Neuronal stem cell (in vitro differentiated cells): ENCODE data around the gene TNRC18.
"Not testable (repeated sequence)": the region's sequence is repeated elsewhere in the genome, so short reads cannot be mapped to it uniquely, and the experiment has no call there.

Source experiments
- DNase-seq: peaks from one replicate; pipeline ENCODE4 v3.0.0-alpha.2; 2013; ENCODE audit warnings: low spot score
- H2AFZ ChIP-seq: one replicate; pipeline ENCODE4 v1.6.1; 2013; ENCODE audit warnings: mild to moderate bottlenecking, low read length, inconsistent platforms
- H2AK5ac ChIP-seq: 2 replicates; pipeline ENCODE4 v1.6.1; 2013; ENCODE audit warnings: low read depth, mild to moderate bottlenecking, inconsistent platforms, low read length, moderate library complexity, mixed read lengths
- H2BK120ac ChIP-seq: 2 replicates; pipeline ENCODE4 v1.6.1; 2013; ENCODE audit warnings: low read depth, mild to moderate bottlenecking, inconsistent platforms, low read length, moderate library complexity, mixed read lengths
- H2BK12ac ChIP-seq: one replicate; pipeline ENCODE4 v1.6.1; 2013; ENCODE audit warnings: low read length, inconsistent platforms
- H2BK15ac ChIP-seq: 2 replicates; pipeline ENCODE4 v1.6.1; 2013; ENCODE audit warnings: mild to moderate bottlenecking, low read length, inconsistent platforms, mixed read lengths
- H2BK5ac ChIP-seq: one replicate; pipeline ENCODE4 v1.6.1; 2013; ENCODE audit warnings: inconsistent platforms, mild to moderate bottlenecking, low read length, moderate library complexity
- H3K14ac ChIP-seq: one replicate; pipeline ENCODE4 v1.6.1; 2013; ENCODE audit warnings: low read length, inconsistent platforms
- H3K18ac ChIP-seq: 2 replicates; pipeline ENCODE4 v1.6.1; 2013; ENCODE audit warnings: low read length, inconsistent platforms
- H3K23ac ChIP-seq: 2 replicates; pipeline ENCODE4 v1.6.1; 2013; ENCODE audit warnings: low read depth, mild to moderate bottlenecking, mixed read lengths, low read length, inconsistent platforms; ENCODE audit not compliant: poor library complexity
- H3K27ac ChIP-seq: replicated peaks from 3 replicates; pipeline ENCODE4 v1.5.1; 2013; ENCODE audit warnings: low read length, inconsistent platforms
- H3K27me3 ChIP-seq, 3 experiments: 2 replicates each; pipeline ENCODE4 v1.6.1; 2013; ENCODE audit warnings: low read length in 3 of 3, mild to moderate bottlenecking in 2 of 3, inconsistent platforms in 1 of 3, low read depth in 1 of 3, mixed read lengths in 1 of 3, moderate library complexity in 1 of 3; ENCODE audit not compliant: control insufficient read depth in 3 of 3, insufficient read depth in 3 of 3
- H3K36me3 ChIP-seq, 2 donors: replicated peaks in 1 of 2; 2 replicates each; pipeline ENCODE4 v1.6.1; 2013; ENCODE audit warnings: low read length in 2 of 2; ENCODE audit not compliant: control insufficient read depth in 2 of 2, insufficient read depth in 2 of 2
- H3K4ac ChIP-seq: 2 replicates; pipeline ENCODE4 v1.6.1; 2013; ENCODE audit warnings: inconsistent platforms, mild to moderate bottlenecking, low read length, moderate library complexity
- H3K4me1 ChIP-seq, 2 donors: 1 replicate in 1 of 2; 2 replicates in 1 of 2; pipeline ENCODE4 v1.6.1; 2013; ENCODE audit warnings: low read length in 2 of 2, low read depth in 1 of 2; ENCODE audit not compliant: control insufficient read depth in 2 of 2, insufficient read depth in 1 of 2
- H3K4me2 ChIP-seq: one replicate; pipeline ENCODE4 v1.6.1; 2013; ENCODE audit warnings: mild to moderate bottlenecking, low read length, inconsistent platforms; ENCODE audit not compliant: insufficient read depth, poor library complexity, severe bottlenecking
- H3K4me3 ChIP-seq, 2 donors: 2 replicates each; pipeline ENCODE4 v1.5.1; 2013; ENCODE audit warnings: low read length in 2 of 2, mild to moderate bottlenecking in 2 of 2, inconsistent platforms in 1 of 2, moderate library complexity in 1 of 2
- H3K79me1 ChIP-seq: one replicate; pipeline ENCODE4 v1.6.1; 2013; ENCODE audit warnings: low read depth, mild to moderate bottlenecking, inconsistent platforms, low read length, moderate library complexity
- H3K9ac ChIP-seq: one replicate; pipeline ENCODE4 v1.6.1; 2013; ENCODE audit warnings: mild to moderate bottlenecking, low read depth, low read length, inconsistent platforms; ENCODE audit not compliant: poor library complexity
- H3K9me3 ChIP-seq, 2 donors: replicated peaks in 1 of 2; 2 replicates each; pipeline versions ENCODE3 to v1.6.1; 2013; ENCODE audit warnings: low read length in 2 of 2, mild to moderate bottlenecking in 2 of 2, inconsistent platforms in 1 of 2, low read depth in 1 of 2, mixed read lengths in 1 of 2, moderate library complexity in 1 of 2; ENCODE audit not compliant: control insufficient read depth in 2 of 2, insufficient read depth in 1 of 2
- H4K8ac ChIP-seq: one replicate; pipeline ENCODE4 v1.6.1; 2013; ENCODE audit warnings: low read depth, mild to moderate bottlenecking, inconsistent platforms, low read length, moderate library complexity
- H4K91ac ChIP-seq: one replicate; pipeline ENCODE4 v1.6.1; 2013; ENCODE audit warnings: low read length, low read depth, mild to moderate bottlenecking, inconsistent platforms; ENCODE audit not compliant: poor library complexity
- WGBS, 2 donors: extraction: QIAGEN DNeasy Blood & Tissue Kit; methylation state at CpG; one replicate each; pipeline ENCODE4 v1.1.7; 2013; ENCODE audit warnings: missing lambda C conversion rate in 2 of 2, mixed read lengths in 1 of 2; ENCODE audit not compliant: insufficient read length in 2 of 2, insufficient replicate concordance in 1 of 2; ENCODE audit errors: extremely low coverage in 2 of 2; 5-methylcytosine and 5-hydroxymethylcytosine counted together

The TNRC18 gene

GRCh38 chr7:5276123-5276522 lies 147.5 kb downstream of the TNRC18 start:
- H4K8ac ChIP-seq, H4K91ac ChIP-seq, H3K36me3 ChIP-seq, H3K4me1 ChIP-seq, H3K4me3 ChIP-seq, H2AFZ ChIP-seq, H3K4ac ChIP-seq, H3K27me3 ChIP-seq, H3K23ac ChIP-seq, DNase-seq, H2BK12ac ChIP-seq, H2BK120ac ChIP-seq, H3K4me2 ChIP-seq, H2BK5ac ChIP-seq, H2AK5ac ChIP-seq, H3K27ac ChIP-seq, H3K9ac ChIP-seq, H3K14ac ChIP-seq, H3K9me3 ChIP-seq, H3K79me1 ChIP-seq: not testable (repeated sequence)
- H3K18ac ChIP-seq, result peak overlapping the region; percentile 57
- WGBS, 2 donors, result no CpG with 5 or more reads among the region's 14 CpGs
- peak overlapping the region; percentile 37 for H2BK15ac ChIP-seq

- not testable (repeated sequence) for H2BK5ac ChIP-seq, H3K23ac ChIP-seq, H3K9ac ChIP-seq, H2BK12ac ChIP-seq, H3K18ac ChIP-seq, H4K8ac ChIP-seq, H2BK120ac ChIP-seq, H3K27me3 ChIP-seq, H2AFZ ChIP-seq, H3K79me1 ChIP-seq, H3K4me2 ChIP-seq, H3K27ac ChIP-seq, H2AK5ac ChIP-seq, H3K9me3 ChIP-seq, H4K91ac ChIP-seq, DNase-seq, H3K4me3 ChIP-seq, H3K36me3 ChIP-seq, H3K4me1 ChIP-seq, H3K4ac ChIP-seq, H3K14ac ChIP-seq, H2BK15ac ChIP-seq
- no CpG with 5 or more reads among the region's 10 CpGs for WGBS, 2 donors
Observed at GRCh38 chr7:5275510-5275909, 148.1 kb downstream of the TNRC18 start.

GRCh38 chr7:5274985-5275431 lies 148.6 kb downstream of the TNRC18 start:
- not testable (repeated sequence) for H2AK5ac ChIP-seq, H2AFZ ChIP-seq, H3K23ac ChIP-seq, H3K27me3 ChIP-seq, H3K27ac ChIP-seq, H3K4me2 ChIP-seq, H2BK120ac ChIP-seq, H3K79me1 ChIP-seq, H3K4ac ChIP-seq, H3K4me1 ChIP-seq, H3K36me3 ChIP-seq, H2BK12ac ChIP-seq, H3K9me3 ChIP-seq, H3K4me3 ChIP-seq, DNase-seq, H2BK15ac ChIP-seq, H4K91ac ChIP-seq, H2BK5ac ChIP-seq, H3K14ac ChIP-seq, H4K8ac ChIP-seq
- Histone ChIP-seq H3K9ac (peak overlapping the region; percentile 30), H3K18ac (peak overlapping the region; percentile 17)
- no CpG with 5 or more reads among the region's 11 CpGs for WGBS, 2 donors

GRCh38 chr7:5274441-5274840 lies 149.2 kb downstream of the TNRC18 start:
- Histone ChIP-seq H3K36me3 (no peaks in the 10 kb centered on the region), H2BK12ac (no peak overlapping the region), H2BK15ac (no peak overlapping the region), H2BK120ac (no peak overlapping the region), H3K23ac (no peak overlapping the region), H2BK5ac (no peak overlapping the region), H3K27me3 (peaks cover 0 to 6% (median 0%) of the 10 kb centered on the region in 3 experiments), H3K18ac (no peak overlapping the region), H2AFZ (no peak overlapping the region), H2AK5ac (no peak overlapping the region), H3K14ac (no peak overlapping the region), H3K79me1 (no peaks in the 10 kb centered on the region), H3K27ac (no peak overlapping the region), H3K4me1 (peaks cover 0 to 3% of the 10 kb centered on the region in 2 donors), H3K9ac (no peak overlapping the region), H4K91ac (no peak overlapping the region), H3K4me3 (no peak overlapping the region), H3K9me3 (no peaks in the 10 kb centered on the region), H4K8ac (no peak overlapping the region), H3K4ac (no peak overlapping the region), H3K4me2 (no peak overlapping the region)
- no peak for DNase-seq
- WGBS, 2 donors, result no CpG with 5 or more reads among the region's 7 CpGs
